ENCODE results near the gene ROR2.
"Not testable (repeated sequence)": the region's sequence is repeated elsewhere in the genome, so short reads cannot be mapped to it uniquely, and the experiment has no call there.

ROR2 gene

GRCh38 chr9:91558879-91559278 is 391.1 kb downstream of the ROR2 start:
- in situ Hi-C loops (cut with MboI; ENCODE audit: low sequenced_read_pairs) = no loop called here

- in situ Hi-C loops (cut with MboI; ENCODE audit: low sequenced_read_pairs) = no loop called here
Measured at GRCh38 chr9:91558395-91558794, 391.6 kb downstream of the ROR2 start.

- in situ Hi-C loops (cut with MboI; ENCODE audit: low sequenced_read_pairs) = no loop called here
Measured at GRCh38 chr9:91557327-91557726, 392.7 kb downstream of the ROR2 start.

GRCh38 chr9:91555132-91555531 is 394.9 kb downstream of the ROR2 start:
- in situ Hi-C loops (cut with MboI; ENCODE audit: low sequenced_read_pairs) = no loop called here

- in situ Hi-C loops (cut with MboI; ENCODE audit: low sequenced_read_pairs) = no loop called here
Measured at GRCh38 chr9:91549177-91549576, 400.9 kb downstream of the ROR2 start.

- in situ Hi-C loops (cut with MboI; ENCODE audit: low sequenced_read_pairs) = no loop called here
Measured at GRCh38 chr9:91547081-91547480, 402.9 kb downstream of the ROR2 start.

- in situ Hi-C loops (cut with MboI; ENCODE audit: low sequenced_read_pairs) = no loop called here
Measured at GRCh38 chr9:91546574-91546973, 403.5 kb downstream of the ROR2 start.

- in situ Hi-C loops (cut with MboI; ENCODE audit: low sequenced_read_pairs) = no loop called here
Measured at GRCh38 chr9:91541734-91542133, 408.3 kb downstream of the ROR2 start.

GRCh38 chr9:91540506-91540905 is 409.5 kb downstream of the ROR2 start:
- in situ Hi-C loops (cut with MboI; ENCODE audit: low sequenced_read_pairs) = not testable (repeated sequence)

GRCh38 chr9:91536211-91536691 is 413.8 kb downstream of the ROR2 start:
- in situ Hi-C loops (cut with MboI; ENCODE audit: low sequenced_read_pairs) = no loop called here

GRCh38 chr9:91534374-91534773 is 415.7 kb downstream of the ROR2 start:
- in situ Hi-C loops (cut with MboI; ENCODE audit: low sequenced_read_pairs) = no loop called here

- in situ Hi-C loops (cut with MboI; ENCODE audit: low sequenced_read_pairs) = no loop called here
Measured at GRCh38 chr9:91533382-91533781, 416.6 kb downstream of the ROR2 start.

- in situ Hi-C loops (cut with MboI; ENCODE audit: low sequenced_read_pairs) = no loop called here
Measured at GRCh38 chr9:91532325-91532724, 417.7 kb downstream of the ROR2 start.

GRCh38 chr9:91530829-91531228 is 419.2 kb downstream of the ROR2 start:
- in situ Hi-C loops (cut with MboI; ENCODE audit: low sequenced_read_pairs) = no loop called here

GRCh38 chr9:91522481-91522880 is 427.5 kb downstream of the ROR2 start:
- in situ Hi-C loops (cut with MboI; ENCODE audit: low sequenced_read_pairs) = no loop called here

GRCh38 chr9:91519520-91520277 is 430.3 kb downstream of the ROR2 start:
- in situ Hi-C loops (cut with MboI; ENCODE audit: low sequenced_read_pairs) = no loop called here

- in situ Hi-C loops (cut with MboI; ENCODE audit: low sequenced_read_pairs) = no loop called here
Measured at GRCh38 chr9:91518462-91518861, 431.6 kb downstream of the ROR2 start.

- in situ Hi-C loops (cut with MboI; ENCODE audit: low sequenced_read_pairs) = no loop called here
Measured at GRCh38 chr9:91517801-91518200, 432.2 kb downstream of the ROR2 start.

- in situ Hi-C loops (cut with MboI; ENCODE audit: low sequenced_read_pairs) = not testable (repeated sequence)
Measured at GRCh38 chr9:91517332-91517731, 432.7 kb downstream of the ROR2 start.

GRCh38 chr9:91516777-91517176 is 433.3 kb downstream of the ROR2 start:
- in situ Hi-C loops (cut with MboI; ENCODE audit: low sequenced_read_pairs) = no loop called here

- in situ Hi-C loops (cut with MboI; ENCODE audit: low sequenced_read_pairs) = no loop called here
Measured at GRCh38 chr9:91516081-91516480, 433.9 kb downstream of the ROR2 start.

GRCh38 chr9:91515074-91515687 is 434.8 kb downstream of the ROR2 start:
- in situ Hi-C loops (cut with MboI; ENCODE audit: low sequenced_read_pairs) = no loop called here
